ENCODE data around the gene RBFOX2. TPM values are rescaled to one million over a fixed set of nuclear protein-coding genes. Genes with fewer than 3 reads are reported as not detected.
A peak's percentile ranks its signal among the peaks of the same experiment; 100 is the strongest.

The RBFOX2 gene
- total RNA-seq, 2 donors from 2014 or later = 81.8 to 86.0 TPM

DNA sequence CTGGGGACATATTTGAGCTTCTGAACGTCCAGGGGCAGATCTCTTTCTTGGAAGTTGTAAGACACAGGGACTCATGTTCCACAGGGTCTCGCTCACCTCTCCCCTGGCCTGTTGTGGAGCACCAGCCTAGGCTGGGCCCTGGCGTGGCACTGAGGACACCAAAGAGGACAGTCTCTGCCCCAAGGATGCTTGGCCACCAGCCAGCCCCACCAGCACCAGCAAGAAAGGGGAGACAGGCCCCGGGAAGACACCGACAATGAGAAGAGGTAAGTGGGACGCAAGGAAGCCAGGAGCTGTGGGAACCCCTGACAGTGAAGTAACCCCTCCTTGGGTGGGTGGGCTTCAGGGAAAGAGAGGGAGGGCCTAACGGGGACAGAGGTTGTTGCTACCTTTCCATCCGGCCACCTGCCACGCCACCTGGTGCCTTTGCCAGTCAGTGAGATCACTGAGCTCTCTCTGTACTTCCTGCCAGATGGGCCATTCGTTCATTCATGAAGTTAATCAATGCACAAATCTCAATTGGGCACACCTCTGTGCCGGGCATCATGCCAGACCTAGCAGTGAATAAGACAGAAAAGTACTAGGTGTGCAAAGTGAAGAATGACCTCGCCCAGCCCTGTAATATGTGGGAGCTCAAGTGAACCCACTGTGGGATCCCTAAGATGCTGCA, 299.9 kb downstream of the RBFOX2 start:
- DNase-seq (ENCODE audit: low spot score) = no peak
- TF ChIP-seq, protein P1, sequence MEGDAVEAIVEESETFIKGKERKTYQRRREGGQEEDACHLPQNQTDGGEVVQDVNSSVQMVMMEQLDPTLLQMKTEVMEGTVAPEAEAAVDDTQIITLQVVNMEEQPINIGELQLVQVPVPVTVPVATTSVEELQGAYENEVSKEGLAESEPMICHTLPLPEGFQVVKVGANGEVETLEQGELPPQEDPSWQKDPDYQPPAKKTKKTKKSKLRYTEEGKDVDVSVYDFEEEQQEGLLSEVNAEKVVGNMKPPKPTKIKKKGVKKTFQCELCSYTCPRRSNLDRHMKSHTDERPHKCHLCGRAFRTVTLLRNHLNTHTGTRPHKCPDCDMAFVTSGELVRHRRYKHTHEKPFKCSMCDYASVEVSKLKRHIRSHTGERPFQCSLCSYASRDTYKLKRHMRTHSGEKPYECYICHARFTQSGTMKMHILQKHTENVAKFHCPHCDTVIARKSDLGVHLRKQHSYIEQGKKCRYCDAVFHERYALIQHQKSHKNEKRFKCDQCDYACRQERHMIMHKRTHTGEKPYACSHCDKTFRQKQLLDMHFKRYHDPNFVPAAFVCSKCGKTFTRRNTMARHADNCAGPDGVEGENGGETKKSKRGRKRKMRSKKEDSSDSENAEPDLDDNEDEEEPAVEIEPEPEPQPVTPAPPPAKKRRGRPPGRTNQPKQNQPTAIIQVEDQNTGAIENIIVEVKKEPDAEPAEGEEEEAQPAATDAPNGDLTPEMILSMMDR (IDR thresholded peaks at IDR 0.05) = no peak

DNA sequence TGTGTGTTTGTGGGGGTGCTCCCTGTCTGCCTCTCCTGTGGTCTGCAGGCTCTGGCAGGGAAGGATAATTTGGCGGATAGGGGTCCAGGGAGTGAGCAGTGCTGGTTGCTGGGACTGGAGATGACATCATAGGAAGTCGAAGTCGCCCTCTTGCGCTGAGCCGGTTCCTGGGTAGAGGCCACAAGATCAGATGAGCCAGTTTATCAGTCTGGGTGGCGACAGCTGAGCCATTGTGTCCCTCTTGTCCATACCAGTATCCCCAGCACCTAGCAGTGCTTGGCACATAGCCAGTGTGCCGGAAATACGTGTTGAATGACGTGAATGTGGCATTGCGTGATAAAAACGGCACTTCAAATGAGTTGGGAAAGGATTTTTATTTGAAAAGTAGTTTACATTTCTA, 301.2 kb downstream of the RBFOX2 start:
- no peak for DNase-seq (ENCODE audit: low spot score)
- Histone ChIP-seq H3K4me3 (no peak overlapping the region), H3K4me1 (no peaks in the 10 kb centered on the region), H3K27ac (no peak overlapping the region), H3K27me3 (no peaks in the 10 kb centered on the region), H3K9me3 (no peaks in the 10 kb centered on the region), H3K36me3 (no peaks in the 10 kb centered on the region)
- TF ChIP-seq, protein P1 (IDR thresholded peaks at IDR 0.05) = peak in 1 of 2 donors; percentile 12

More for the DNA sequence above, 299.9 kb downstream of the RBFOX2 start:
- H3K36me3 ChIP-seq = no peaks in the 10 kb centered on the region
- H3K27me3 ChIP-seq = no peaks in the 10 kb centered on the region
- H3K9me3 ChIP-seq = no peaks in the 10 kb centered on the region
- H3K4me1 ChIP-seq = no peaks in the 10 kb centered on the region
- no peak overlapping the region for H3K27ac ChIP-seq
- no peak overlapping the region for H3K4me3 ChIP-seq

DNA sequence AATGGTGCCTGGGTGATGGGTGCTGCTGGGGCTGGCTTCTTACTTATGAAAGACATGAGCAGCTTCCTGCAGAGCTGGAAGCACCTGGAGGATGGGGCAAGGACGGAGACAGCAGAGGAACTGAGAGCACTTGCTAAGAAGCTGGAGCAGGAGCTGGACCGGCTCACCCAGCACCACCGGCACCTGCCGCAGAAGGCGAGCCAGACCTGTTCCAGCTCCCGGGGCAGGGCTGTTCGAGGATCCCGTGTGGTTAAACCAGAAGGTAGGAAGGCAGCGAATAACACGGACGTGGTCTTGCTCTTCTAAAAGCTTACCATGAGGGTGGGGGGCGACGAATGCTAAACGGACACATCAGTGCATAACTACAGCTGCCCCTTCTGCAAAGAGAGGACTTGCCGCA, 301.7 kb downstream of the RBFOX2 start:
- DNase-seq (ENCODE audit: low spot score) = no peak
- Histone ChIP-seq H3K27me3 (no peaks in the 10 kb centered on the region), H3K27ac (no peak overlapping the region), H3K4me1 (no peaks in the 10 kb centered on the region), H3K36me3 (no peaks in the 10 kb centered on the region), H3K9me3 (no peaks in the 10 kb centered on the region), H3K4me3 (no peak overlapping the region)
- TF ChIP-seq, protein P1 (IDR thresholded peaks at IDR 0.05) = no peak

DNA sequence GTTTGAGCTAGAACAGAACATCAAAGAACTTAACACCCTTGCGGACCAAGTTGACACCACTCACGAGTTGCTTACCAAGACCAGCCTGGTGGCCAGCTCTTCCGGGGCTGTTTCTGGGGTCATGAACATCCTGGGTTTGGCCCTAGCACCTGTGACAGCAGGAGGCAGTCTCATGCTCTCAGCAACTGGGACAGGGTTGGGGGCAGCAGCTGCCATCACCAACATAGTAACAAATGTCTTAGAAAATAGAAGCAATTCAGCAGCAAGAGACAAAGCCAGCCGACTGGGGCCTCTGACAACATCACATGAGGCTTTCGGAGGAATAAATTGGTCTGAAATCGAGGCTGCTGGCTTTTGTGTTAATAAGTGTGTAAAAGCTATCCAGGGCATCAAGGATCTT, 302.2 kb downstream of the RBFOX2 start:
- no peaks in the 10 kb centered on the region for H3K36me3 ChIP-seq
- no peaks in the 10 kb centered on the region for H3K9me3 ChIP-seq
- no peaks in the 10 kb centered on the region for H3K27me3 ChIP-seq
- no peak overlapping the region for H3K27ac ChIP-seq
- DNase-seq (ENCODE audit: low spot score) = no peak
- H3K4me3 ChIP-seq = no peak overlapping the region
- TF ChIP-seq, protein P1 (IDR thresholded peaks at IDR 0.05) = no peak
- no peaks in the 10 kb centered on the region for H3K4me1 ChIP-seq

DNA sequence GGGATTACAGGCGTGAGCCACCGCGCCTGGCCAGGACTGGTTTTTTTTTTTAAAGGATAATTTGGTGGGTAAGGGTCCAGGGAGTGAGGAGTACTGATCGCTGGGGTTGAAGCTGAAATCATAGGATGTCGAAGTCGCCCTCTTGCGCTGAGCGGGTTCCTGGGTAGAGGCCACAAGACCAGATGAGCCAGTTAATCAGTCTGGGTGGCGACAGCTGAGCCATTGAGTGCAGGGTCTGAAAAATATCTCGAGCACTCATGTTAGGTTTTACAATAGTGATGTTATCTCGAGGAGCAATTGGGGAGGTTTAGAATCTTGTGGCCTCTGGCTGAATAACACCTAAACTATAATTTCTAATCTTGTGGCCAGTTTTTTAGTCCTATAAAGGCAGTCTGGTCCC, 303.1 kb downstream of the RBFOX2 start:
- no peaks in the 10 kb centered on the region for H3K27me3 ChIP-seq
- TF ChIP-seq, protein P1 (IDR thresholded peaks at IDR 0.05) = no peak
- no peaks in the 10 kb centered on the region for H3K4me1 ChIP-seq
- H3K27ac ChIP-seq = no peak overlapping the region
- no peak for DNase-seq (ENCODE audit: low spot score)
- H3K36me3 ChIP-seq = no peaks in the 10 kb centered on the region
- no peak overlapping the region for H3K4me3 ChIP-seq
- no peaks in the 10 kb centered on the region for H3K9me3 ChIP-seq

DNA sequence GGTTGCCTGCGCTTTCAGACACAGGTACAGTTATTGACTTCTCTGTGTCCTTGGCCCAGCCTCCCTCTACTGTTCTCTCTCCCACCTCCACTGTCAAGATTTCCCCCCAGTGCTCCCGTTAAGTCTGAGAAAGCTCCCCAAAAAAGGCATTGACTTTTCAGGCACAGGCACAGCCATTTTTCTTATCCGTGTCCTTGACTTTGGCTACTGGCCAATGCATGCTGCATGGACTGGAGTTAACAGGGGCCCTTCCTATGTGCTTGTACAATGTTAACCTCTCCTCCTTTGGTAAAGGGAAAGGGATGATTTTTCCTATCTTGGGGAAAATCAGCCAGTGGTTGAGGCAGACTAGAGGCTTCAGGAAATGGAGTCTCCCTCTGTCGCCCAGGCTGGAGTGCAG, 306.7 kb downstream of the RBFOX2 start:
- TF ChIP-seq, protein P1 (IDR thresholded peaks at IDR 0.05) = no peak
- Histone ChIP-seq H3K27ac (no peak overlapping the region), H3K4me1 (no peaks in the 10 kb centered on the region), H3K4me3 (no peak overlapping the region), H3K27me3 (no peaks in the 10 kb centered on the region), H3K36me3 (no peaks in the 10 kb centered on the region), H3K9me3 (no peaks in the 10 kb centered on the region)
- no peak for DNase-seq (ENCODE audit: low spot score)

Data from right atrium auricular region (tissue), 2 donors.